GM18951 (cell line): ENCODE measurements around the gene KCNQ5.
"Not testable (repeated sequence)": the region's sequence is repeated elsewhere in the genome, so short reads cannot be mapped to it uniquely, and the experiment has no call there.

Experiments
- POLR2A ChIP-seq: IDR thresholded peaks from 4 replicates; pipeline ENCODE4 v1.6.1; 2011; ENCODE audit warnings: mild to moderate bottlenecking; ENCODE audit not compliant: insufficient read length, insufficient read depth; ENCODE audit errors: extremely low read depth
- in situ Hi-C: fragments of 300-500 bp; cut with MboI; formaldehyde crosslinking; loops from one replicate; pipeline ENCODE4 v1.12.0; 2022; ENCODE audit warnings: low sequenced_read_pairs, mixed read lengths, inconsistent platforms; ENCODE audit not compliant: unreplicated experiment

KCNQ5 gene

DNA sequence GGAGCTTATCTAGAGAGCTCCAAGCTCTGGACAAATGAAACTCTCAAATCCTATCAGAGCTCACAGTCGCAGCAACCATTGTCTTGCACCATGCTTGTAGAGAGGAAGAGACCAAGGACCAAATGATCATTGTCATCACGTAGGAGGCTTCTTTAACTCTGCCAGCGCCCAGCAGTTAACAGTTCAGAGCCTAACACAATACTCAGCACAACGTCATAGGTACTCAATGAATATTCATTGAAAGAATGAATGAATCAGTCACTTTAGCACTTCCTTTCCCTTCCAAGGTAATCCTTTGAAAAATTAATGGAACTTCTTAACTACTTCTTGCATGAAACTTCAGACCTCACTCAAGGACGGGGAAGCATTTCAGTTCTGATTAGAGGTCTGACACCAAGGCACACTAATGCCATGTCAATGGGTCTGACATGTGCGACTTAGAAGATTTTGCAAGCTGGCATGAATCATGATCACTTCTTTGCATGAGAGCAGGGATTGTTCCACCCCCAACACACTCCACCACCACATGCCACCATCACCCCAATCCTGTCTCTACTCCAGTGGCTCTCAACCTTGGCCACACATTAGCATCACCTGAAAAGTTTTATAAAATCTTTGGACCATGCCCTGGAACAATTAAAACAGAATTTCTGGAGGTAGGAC is 558.3 kb downstream of the KCNQ5 start:
- in situ Hi-C loops, result loop anchor here (10.0 kb wide), 1 partner anchor 765 kb away; no protein-coding TSS in a partner anchor
- TF ChIP-seq POLR2A, result no peak

DNA sequence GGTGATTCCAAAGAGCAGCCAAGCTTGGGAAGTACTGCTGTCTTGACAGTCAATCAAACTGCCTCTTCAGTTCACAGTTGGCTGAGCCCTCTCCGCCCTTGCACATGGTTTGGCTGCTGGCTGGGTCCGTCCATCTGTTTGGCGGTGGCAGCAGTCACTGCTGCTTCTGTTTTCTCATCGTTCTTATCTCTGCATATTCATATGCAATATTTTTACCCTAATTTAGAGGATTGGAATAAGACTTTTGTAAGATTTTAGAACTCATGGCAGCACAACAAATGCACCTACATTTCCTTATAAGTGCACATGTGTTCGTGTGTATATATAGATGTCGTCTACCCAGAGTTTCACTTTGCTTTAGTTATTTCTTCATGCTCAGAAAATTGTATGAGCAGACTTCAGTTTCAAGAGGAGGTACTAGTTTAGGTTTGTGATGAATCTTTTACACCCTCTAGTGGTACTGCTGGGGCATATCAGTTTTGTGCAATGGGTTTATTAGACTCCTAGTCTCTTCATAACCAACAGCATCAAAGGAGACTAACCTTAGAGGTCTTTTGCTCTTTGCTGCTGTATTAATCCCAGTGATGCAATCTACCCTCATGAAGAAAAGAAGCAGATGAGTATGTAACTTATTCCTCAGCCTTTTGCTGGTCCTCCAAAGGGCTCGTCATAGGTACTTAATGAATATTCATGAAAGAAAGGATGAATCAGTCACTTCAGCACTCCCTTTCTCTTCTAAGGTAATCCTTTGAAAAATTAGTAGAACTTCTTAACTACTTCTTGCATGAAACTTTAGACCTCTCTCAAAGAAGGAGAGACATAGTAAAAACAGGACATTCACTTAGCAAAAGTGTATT is 559.1 kb downstream of the KCNQ5 start:
- in situ Hi-C loops, result loop anchor here (10.0 kb wide), 1 partner anchor 766 kb away; no protein-coding TSS in a partner anchor
- TF ChIP-seq POLR2A, result no peak

GRCh38 chr6:73182021-73182607 is 560.2 kb downstream of the KCNQ5 start:
- no peak for TF ChIP-seq POLR2A
- in situ Hi-C loops, result loop anchor here (10.0 kb wide), 1 partner anchor 767 kb away; no protein-coding TSS in a partner anchor

GRCh38 chr6:73193302-73193701 is 571.4 kb downstream of the KCNQ5 start:
- in situ Hi-C loops, result not testable (repeated sequence)

DNA sequence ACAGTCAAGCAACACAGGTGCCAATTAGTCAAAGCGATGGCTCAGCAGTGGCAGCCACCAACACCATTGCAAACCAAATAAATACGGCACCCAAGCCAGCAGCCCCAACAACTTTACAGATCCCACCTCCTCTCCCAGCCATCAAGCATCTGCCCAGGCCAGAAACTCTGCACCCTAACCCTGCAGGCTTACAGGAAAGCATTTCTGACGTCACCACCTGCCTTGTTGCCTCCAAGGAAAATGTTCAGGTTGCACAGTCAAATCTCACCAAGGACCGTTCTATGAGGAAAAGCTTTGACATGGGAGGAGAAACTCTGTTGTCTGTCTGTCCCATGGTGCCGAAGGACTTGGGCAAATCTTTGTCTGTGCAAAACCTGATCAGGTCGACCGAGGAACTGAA is 572.9 kb downstream of the KCNQ5 start:
- TF ChIP-seq POLR2A, result no peak
- in situ Hi-C loops, result no loop called here

GRCh38 chr6:73200247-73200646 is 578.4 kb downstream of the KCNQ5 start:
- no peak for TF ChIP-seq POLR2A
- in situ Hi-C loops, result no loop called here

DNA sequence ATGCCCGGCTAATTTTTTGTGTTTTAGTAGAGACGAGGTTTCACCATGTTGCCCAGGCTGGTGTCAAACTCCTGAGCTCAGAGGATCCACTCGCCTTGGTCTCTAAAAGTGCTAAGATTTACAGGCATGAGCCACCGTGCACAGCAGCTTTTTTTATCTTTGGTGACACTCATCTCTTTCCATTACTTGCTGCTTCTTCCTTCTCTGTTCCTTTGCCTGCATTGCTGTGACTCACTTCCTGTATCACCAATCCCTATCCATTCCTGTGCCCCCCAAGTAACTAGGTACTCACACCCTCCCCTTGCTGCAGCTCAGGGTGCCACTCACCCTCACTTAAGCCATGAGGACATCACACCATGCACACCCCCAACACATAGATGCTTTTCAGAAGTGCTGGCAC is 578.9 kb downstream of the KCNQ5 start:
- in situ Hi-C loops, result no loop called here
- no peak for TF ChIP-seq POLR2A

- in situ Hi-C loops, result no loop called here
- no peak for TF ChIP-seq POLR2A
Measured at GRCh38 chr6:73203098-73203497, 581.2 kb downstream of the KCNQ5 start.

DNA sequence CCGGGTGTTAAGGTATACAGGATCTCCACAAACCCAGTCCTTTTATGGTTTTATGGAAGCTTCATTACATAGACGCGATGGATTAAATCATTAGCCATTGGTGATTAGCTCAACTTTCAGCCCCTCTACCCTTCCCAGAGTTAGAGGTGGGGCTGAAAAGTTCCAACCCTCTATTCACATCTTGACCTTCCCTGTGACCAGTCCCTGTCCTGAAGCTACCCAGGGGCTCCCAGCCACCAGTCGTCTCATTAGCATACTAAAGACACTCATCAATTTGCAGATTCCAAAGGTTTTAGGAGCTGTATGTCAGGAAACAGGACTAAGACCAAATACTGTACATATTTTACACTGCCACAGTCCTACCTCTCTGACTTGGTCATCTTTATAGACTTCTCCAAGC is 582.4 kb downstream of the KCNQ5 start:
- no peak for TF ChIP-seq POLR2A
- in situ Hi-C loops, result no loop called here

GRCh38 chr6:73207221-73207837 is 585.5 kb downstream of the KCNQ5 start:
- TF ChIP-seq POLR2A, result no peak
- in situ Hi-C loops, result no loop called here

DNA sequence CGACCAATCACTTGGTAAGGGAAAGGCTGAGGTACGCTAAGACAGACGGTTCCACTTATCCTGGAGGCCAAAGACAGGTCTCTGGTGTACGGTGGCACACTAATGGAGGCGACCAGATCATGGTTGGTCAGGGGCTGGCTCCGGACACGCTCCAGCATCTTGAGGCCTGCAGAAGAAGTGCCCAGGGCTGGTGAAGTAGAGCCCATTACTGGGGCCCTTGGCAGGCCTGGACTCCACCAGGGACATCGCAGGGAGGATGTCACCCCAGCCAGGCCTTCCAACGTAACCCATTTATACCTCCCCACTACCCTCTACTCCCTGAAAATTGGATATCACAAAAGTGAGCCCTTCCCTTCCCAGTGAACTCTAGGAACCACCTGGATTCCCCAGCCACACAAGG is 587.3 kb downstream of the KCNQ5 start:
- no peak for TF ChIP-seq POLR2A
- in situ Hi-C loops, result no loop called here

GRCh38 chr6:73216859-73217258 is 595.0 kb downstream of the KCNQ5 start:
- TF ChIP-seq POLR2A, result no peak
- in situ Hi-C loops, result no loop called here

GRCh38 chr6:73225396-73225795 is 603.5 kb downstream of the KCNQ5 start, which contains the start of gene KHDC1L:
TSS of gene KHDC1L (minus strand) at chr6:73225496. CDS start at chr6:73225408, 88 bp downstream.
- no peak for TF ChIP-seq POLR2A
- in situ Hi-C loops, result no loop called here

GRCh38 chr6:73227606-73228255 is 605.9 kb downstream of the KCNQ5 start:
- no peak for TF ChIP-seq POLR2A
- in situ Hi-C loops, result no loop called here
